ENCODE data around the gene BMAL1.

DNA sequence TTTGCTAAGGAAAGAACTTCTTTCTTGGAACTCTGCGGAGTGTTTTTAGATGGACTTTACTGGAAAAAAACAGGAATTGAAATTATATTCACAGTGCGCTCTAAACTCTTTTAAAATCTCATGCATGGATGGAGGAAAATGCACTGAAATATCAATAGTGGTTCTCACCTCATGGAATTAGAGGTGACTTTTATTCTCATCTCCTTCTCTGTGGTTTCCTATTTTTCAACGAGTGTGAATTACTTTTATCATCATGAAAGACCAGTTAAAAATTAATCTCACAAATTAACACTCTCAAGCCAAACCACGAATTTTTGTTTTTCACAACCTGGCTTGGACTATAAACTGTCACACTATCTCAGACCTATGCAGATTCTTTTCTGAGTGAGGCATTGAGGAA, 16.6 kb downstream of the BMAL1 start:
- TF ChIP-seq, protein P1, sequence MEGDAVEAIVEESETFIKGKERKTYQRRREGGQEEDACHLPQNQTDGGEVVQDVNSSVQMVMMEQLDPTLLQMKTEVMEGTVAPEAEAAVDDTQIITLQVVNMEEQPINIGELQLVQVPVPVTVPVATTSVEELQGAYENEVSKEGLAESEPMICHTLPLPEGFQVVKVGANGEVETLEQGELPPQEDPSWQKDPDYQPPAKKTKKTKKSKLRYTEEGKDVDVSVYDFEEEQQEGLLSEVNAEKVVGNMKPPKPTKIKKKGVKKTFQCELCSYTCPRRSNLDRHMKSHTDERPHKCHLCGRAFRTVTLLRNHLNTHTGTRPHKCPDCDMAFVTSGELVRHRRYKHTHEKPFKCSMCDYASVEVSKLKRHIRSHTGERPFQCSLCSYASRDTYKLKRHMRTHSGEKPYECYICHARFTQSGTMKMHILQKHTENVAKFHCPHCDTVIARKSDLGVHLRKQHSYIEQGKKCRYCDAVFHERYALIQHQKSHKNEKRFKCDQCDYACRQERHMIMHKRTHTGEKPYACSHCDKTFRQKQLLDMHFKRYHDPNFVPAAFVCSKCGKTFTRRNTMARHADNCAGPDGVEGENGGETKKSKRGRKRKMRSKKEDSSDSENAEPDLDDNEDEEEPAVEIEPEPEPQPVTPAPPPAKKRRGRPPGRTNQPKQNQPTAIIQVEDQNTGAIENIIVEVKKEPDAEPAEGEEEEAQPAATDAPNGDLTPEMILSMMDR (IDR thresholded peaks at IDR 0.05), result no peak
- no peak for TF ChIP-seq POLR2A (IDR thresholded peaks at IDR 0.05)

Measured in thyroid gland (tissue), 4 donors.